ENCODE measurements around the gene KIT. TPM values are rescaled to one million over a fixed set of nuclear protein-coding genes. Genes with fewer than 3 reads are reported as not detected.
"Not testable (repeated sequence)": the region's sequence is repeated elsewhere in the genome, so short reads cannot be mapped to it uniquely, and the experiment has no call there.

The KIT gene
- total and polyA plus RNA-seq, 2 of the 4 experiments (the other 2 are of a cell fraction) = 3.3 to 5.9 TPM

DNA sequence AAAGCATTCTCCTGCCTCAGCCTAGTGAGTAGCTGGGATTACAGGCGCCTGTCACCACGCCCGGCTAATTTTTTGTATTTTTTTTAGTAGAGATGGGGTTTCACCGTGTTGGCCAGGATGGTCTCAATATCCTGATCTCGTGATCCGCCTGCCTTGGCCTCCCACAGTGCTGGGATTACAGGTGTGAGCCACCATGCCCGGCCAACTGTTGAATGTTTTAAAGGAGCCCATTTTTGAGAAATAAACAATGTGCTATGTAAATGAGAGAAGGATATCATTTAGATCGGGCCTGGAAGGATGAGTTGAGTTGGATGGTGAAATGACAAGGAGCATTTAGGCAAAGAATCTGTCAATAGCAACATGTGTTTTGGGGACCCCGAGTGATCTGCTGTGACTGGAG lies 16.7 kb upstream of the KIT start:
- intact Hi-C loops (cut with micrococcal nuclease); H3K23ac ChIP-seq (ENCODE audit: low read depth, low read length); H3K4me1 ChIP-seq (ENCODE audit: control insufficient read depth, insufficient read depth, low read length); H2BK20ac ChIP-seq (ENCODE audit: low read depth, low read length); H3K27me3 ChIP-seq (ENCODE audit: control insufficient read depth, insufficient read depth, low read length); in situ Hi-C loops (cut with MboI; ENCODE audit: low sequenced_read_pairs); H3K4ac ChIP-seq (ENCODE audit: low read depth, low read length); H2BK120ac ChIP-seq (ENCODE audit: low read depth, low read length); POLR2A ChIA-PET (ENCODE audit: unreplicated experiment); dilution Hi-C loops (cut with HindIII; ENCODE audit: low sequenced_read_pairs, unreplicated experiment); DNase-seq; CTCF ChIA-PET; H4K20me1 ChIP-seq (ENCODE audit: insufficient read depth, low read length); H3K27ac ChIP-seq (ENCODE audit: insufficient read depth, low read length); ATAC-seq (ENCODE audit: low read depth); H4K5ac ChIP-seq (ENCODE audit: low read depth, low read length); H3K4me2 ChIP-seq (ENCODE audit: low read depth, low read length); H3K4me3 ChIP-seq (ENCODE audit: insufficient read depth, low read depth, low read length); H2AK9ac ChIP-seq (replicated peaks; ENCODE audit: low read depth, low read length, poor library complexity); H3K9ac ChIP-seq (ENCODE audit: low read depth, low read length); H3K18ac ChIP-seq (ENCODE audit: low read depth, low read length); H3K36me3 ChIP-seq (ENCODE audit: control insufficient read depth, insufficient read depth, low read length); H3K9me3 ChIP-seq (ENCODE audit: control insufficient read depth, insufficient read depth, low read length); H3K79me1 ChIP-seq (ENCODE audit: low read depth in 1 of 2, low read length in 2 of 2); H4K8ac ChIP-seq (ENCODE audit: low read depth in 2 of 2, low read length in 2 of 2); H4K91ac ChIP-seq (ENCODE audit: insufficient read depth, low read depth, low read length); H2AFZ ChIP-seq (replicated peaks; ENCODE audit: low read length, poor library complexity); BruUV-seq (replicated peaks); H2BK15ac ChIP-seq (ENCODE audit: low read depth, low read length); H3K9me1 ChIP-seq (ENCODE audit: insufficient read depth, low read length); H3K14ac ChIP-seq (replicated peaks; ENCODE audit: low read depth, low read length); H2BK5ac ChIP-seq (ENCODE audit: low read depth, low read length, poor library complexity, severe bottlenecking); H2AK5ac ChIP-seq (ENCODE audit: low read depth, low read length); H3K56ac ChIP-seq (ENCODE audit: extremely low read depth, insufficient read depth, low read length): not testable (repeated sequence)
- WGBS, 2 experiments (ENCODE audit: extremely low coverage in 2 of 2, insufficient read length in 1 of 2) = 91% methylated on average over 2 of the region's 9 CpGs; no CpG with 5 or more reads in 1 of the 2 experiments

Measured in IMR-90 (cell line).